K562 (cell line): Measurements from ENCODE around the gene LPIN1. TPM values are rescaled to one million over a fixed set of nuclear protein-coding genes. Genes with fewer than 3 reads are reported as not detected.

ENCODE experiments used
- CUX1 ChIP-seq: fragments of 200-800 bp; sonication (Bioruptor generic); IDR thresholded peaks from 2 replicates; pipeline ENCODE4 v1.6.1; 2016; ENCODE audit warnings: missing genetic modification characterization, missing compliant biosample characterization
- E2F3 ChIP-seq: fragments of 250-450 bp; sonication (Bioruptor Pico); IDR thresholded peaks from 2 replicates; pipeline ENCODE4 v1.4.0; 2020; ENCODE audit warnings: mild to moderate bottlenecking
- ETV1 ChIP-seq: fragments of 450-650 bp; conservative IDR thresholded peaks from 2 replicates; pipeline ENCODE4 v1.6.1; 2016; ENCODE audit warnings: missing genetic modification characterization, control low read depth, low read depth, missing compliant biosample characterization
- GABPA ChIP-seq: fragments of 200-800 bp; sonication (Bioruptor generic); conservative IDR thresholded peaks from 2 replicates; pipeline ENCODE4 v1.6.1; 2016; ENCODE audit warnings: low read depth, missing genetic modification characterization, missing compliant biosample characterization
- GABPB1 ChIP-seq: sonication (generic); formaldehyde crosslinking; IDR thresholded peaks from 2 replicates; pipeline ENCODE4 v1.8.0; 2022; ENCODE audit warnings: mild to moderate bottlenecking, missing genetic modification reagents
- KDM5B ChIP-seq: fragments of 200-600 bp; sonication (generic); IDR thresholded peaks from 2 replicates; pipeline ENCODE4 v1.6.1; 2012; ENCODE audit warnings: low read depth, mild to moderate bottlenecking, moderate library complexity, low read length, control low read depth, inconsistent platforms; ENCODE audit not compliant: insufficient replicate concordance
- MCM3 ChIP-seq: fragments of 450-650 bp; IDR thresholded peaks from 2 replicates; pipeline ENCODE4 v1.6.1; 2016
- ZFP30 ChIP-seq: fragments of 250-450 bp; sonication (Bioruptor Pico); IDR thresholded peaks from 2 replicates; pipeline ENCODE4 v1.8.0; 2022; ENCODE audit warnings: moderate library complexity, mild to moderate bottlenecking, inconsistent platforms, borderline replicate concordance
- polyA plus RNA-seq, 8 experiments: library from polyadenylated mRNA; depleted of rRNA in 4 of 8; stranded (reverse) in 5 of 8; unstranded in 3 of 8; fragments of >200 nt; fragmentation: Nextera tagmentation in 2 of 8; fragmentation: Illumina TruSeq in 1 of 8; extraction: Ambion mirVana in 2 of 8; extraction: Trizol in 1 of 8; gene quantifications; 2 replicates each; pipeline versions ENCODE4 v1.2.1 to v1.2.3, GENCODE V29; 2011 to 2014; ENCODE audit warnings: inconsistent platforms in 1 of 8, missing spikeins in 1 of 8
- total RNA-seq, 7 experiments: library from RNA; depleted of rRNA in 6 of 7; stranded (reverse); fragments of >200 nt in 6 of 7; fragmentation: Illumina TruSeq in 2 of 7; extraction: Trizol in 2 of 7; gene quantifications; 2 replicates each; pipeline versions ENCODE4 v1.2.1 to v1.2.3, GENCODE V29; 2011 to 2021; ENCODE audit warnings: low replicate concordance in 1 of 7
- TF ChIP-seq, protein P1 (sequence below), 2 experiments: fragments of 450-650 bp in 1 of 2; sonication (generic) in 1 of 2; formaldehyde crosslinking in 1 of 2; IDR thresholded peaks; 2 replicates each; pipeline versions ENCODE4 v1.7.1 to v1.9.0; 2016 to 2022; ENCODE audit warnings: inconsistent platforms in 1 of 2, mild to moderate bottlenecking in 1 of 2, missing genetic modification reagents in 1 of 2

LPIN1 gene
- total and polyA plus RNA-seq, 9 of the 15 experiments (the other 6 are each of a cell fraction or from before 2014, with no cell fraction given), result 9.2 to 84.0 (median 27.8) TPM

DNA sequence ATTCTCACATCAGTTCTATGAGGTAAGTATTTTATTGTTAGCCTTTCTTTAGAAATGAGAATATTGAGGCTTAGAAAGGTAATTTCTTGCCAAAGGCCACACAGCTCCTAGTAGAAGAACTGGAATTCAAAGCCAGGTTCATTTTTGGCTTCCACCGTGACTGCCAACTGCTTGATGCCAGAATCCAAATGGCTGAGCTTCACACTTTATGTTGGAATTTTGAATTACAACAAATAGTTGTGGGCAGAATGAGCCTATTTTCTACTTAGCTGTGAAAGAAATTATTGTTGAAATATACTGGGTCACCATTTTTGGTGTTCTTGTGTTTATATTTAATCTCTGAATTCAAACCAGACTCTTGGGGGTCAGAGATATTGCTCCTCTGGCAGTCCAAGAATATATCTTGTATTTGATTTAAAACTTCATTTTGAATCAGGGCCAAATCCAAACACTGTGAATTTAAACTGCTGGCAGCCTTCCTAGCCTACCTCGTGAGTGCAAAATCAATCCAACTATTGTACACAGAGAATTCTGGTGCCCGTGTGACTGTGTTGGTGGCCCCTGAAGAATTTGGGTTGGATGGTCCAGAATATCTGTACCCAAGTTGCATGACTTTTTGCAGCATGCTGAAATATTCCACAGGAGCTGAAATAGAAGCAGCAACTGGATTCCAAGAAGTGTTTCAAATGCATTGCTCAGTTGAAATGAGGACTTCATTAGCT, 35.6 kb upstream of the LPIN1 start (continued):
- TF ChIP-seq CUX1 (CRISPR knock-in tag), result no peak
- no peak for TF ChIP-seq MCM3
- no peak for TF ChIP-seq ETV1
- no peak for TF ChIP-seq ZFP30 (CRISPR knock-in tag)
- no peak for TF ChIP-seq GABPB1 (CRISPR knock-in tag)
- TF ChIP-seq, protein P1, sequence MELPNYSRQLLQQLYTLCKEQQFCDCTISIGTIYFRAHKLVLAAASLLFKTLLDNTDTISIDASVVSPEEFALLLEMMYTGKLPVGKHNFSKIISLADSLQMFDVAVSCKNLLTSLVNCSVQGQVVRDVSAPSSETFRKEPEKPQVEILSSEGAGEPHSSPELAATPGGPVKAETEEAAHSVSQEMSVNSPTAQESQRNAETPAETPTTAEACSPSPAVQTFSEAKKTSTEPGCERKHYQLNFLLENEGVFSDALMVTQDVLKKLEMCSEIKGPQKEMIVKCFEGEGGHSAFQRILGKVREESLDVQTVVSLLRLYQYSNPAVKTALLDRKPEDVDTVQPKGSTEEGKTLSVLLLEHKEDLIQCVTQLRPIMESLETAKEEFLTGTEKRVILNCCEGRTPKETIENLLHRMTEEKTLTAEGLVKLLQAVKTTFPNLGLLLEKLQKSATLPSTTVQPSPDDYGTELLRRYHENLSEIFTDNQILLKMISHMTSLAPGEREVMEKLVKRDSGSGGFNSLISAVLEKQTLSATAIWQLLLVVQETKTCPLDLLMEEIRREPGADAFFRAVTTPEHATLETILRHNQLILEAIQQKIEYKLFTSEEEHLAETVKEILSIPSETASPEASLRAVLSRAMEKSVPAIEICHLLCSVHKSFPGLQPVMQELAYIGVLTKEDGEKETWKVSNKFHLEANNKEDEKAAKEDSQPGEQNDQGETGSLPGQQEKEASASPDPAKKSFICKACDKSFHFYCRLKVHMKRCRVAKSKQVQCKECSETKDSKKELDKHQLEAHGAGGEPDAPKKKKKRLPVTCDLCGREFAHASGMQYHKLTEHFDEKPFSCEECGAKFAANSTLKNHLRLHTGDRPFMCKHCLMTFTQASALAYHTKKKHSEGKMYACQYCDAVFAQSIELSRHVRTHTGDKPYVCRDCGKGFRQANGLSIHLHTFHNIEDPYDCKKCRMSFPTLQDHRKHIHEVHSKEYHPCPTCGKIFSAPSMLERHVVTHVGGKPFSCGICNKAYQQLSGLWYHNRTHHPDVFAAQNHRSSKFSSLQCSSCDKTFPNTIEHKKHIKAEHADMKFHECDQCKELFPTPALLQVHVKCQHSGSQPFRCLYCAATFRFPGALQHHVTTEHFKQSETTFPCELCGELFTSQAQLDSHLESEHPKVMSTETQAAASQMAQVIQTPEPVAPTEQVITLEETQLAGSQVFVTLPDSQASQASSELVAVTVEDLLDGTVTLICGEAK (IDR thresholded peaks at IDR 0.05), result no peak
- TF ChIP-seq, protein P1 (CRISPR knock-in tag; IDR thresholded peaks at IDR 0.05), result no peak
- no peak for TF ChIP-seq E2F3 (CRISPR knock-in tag)
- TF ChIP-seq GABPA (tag), result no peak
- TF ChIP-seq KDM5B, result no peak
